PFSK-1 (cell line): Measurements from ENCODE around the gene DBNL.

Experiments used
- POLR2AphosphoS5 ChIP-seq: IDR thresholded peaks from 2 replicates; pipeline ENCODE4 v1.6.1; 2012; ENCODE audit warnings: low read depth, mild to moderate bottlenecking, control low read depth, low read length, moderate library complexity
- TAF1 ChIP-seq: IDR thresholded peaks from 2 replicates; pipeline ENCODE4 v1.6.1; 2012; ENCODE audit warnings: low read length, control low read depth, borderline replicate concordance; ENCODE audit not compliant: insufficient read depth

- TF ChIP-seq TAF1 (no peak), POLR2AphosphoS5 (no peak; the same call in 1 of the 2 replicates)
Observed at GRCh38 chr7:44066111-44066460, 21.6 kb downstream of the DBNL start.
